HuH-7.5 (cell line): ENCODE results near the gene MRTFA.
A peak's percentile ranks its signal among the peaks of the same experiment; 100 is the strongest.
"Not testable (repeated sequence)": the region's sequence is repeated elsewhere in the genome, so short reads cannot be mapped to it uniquely, and the experiment has no call there.

Experiments used
- DNase-seq: peaks from one replicate; pipeline ENCODE4 v3.0.0; 2011; ENCODE audit warnings: low spot score

Gene MRTFA

GRCh38 chr22:40521046-40521445, 115.5 kb downstream of the MRTFA start:
- DNase-seq = no peak

GRCh38 chr22:40520562-40520961, 116.0 kb downstream of the MRTFA start:
- DNase-seq = no peak

- no peak for DNase-seq
These were observed 116.6 kb downstream of the MRTFA start for GRCh38 chr22:40519948-40520331.

- no peak for DNase-seq
These were observed 117.1 kb downstream of the MRTFA start for GRCh38 chr22:40519284-40519947.

GRCh38 chr22:40518840-40519239, 117.7 kb downstream of the MRTFA start:
- no peak for DNase-seq

GRCh38 chr22:40517631-40518030, 118.9 kb downstream of the MRTFA start:
- no peak for DNase-seq

GRCh38 chr22:40516416-40516815, 120.1 kb downstream of the MRTFA start:
- no peak for DNase-seq

- DNase-seq = no peak
These were observed 123.9 kb downstream of the MRTFA start for GRCh38 chr22:40512426-40513136.

GRCh38 chr22:40511604-40512003, 124.9 kb downstream of the MRTFA start:
- DNase-seq = no peak

- no peak for DNase-seq
These were observed 125.7 kb downstream of the MRTFA start for GRCh38 chr22:40510631-40511364.

- no peak for DNase-seq
These were observed 127.0 kb downstream of the MRTFA start for GRCh38 chr22:40509401-40510134.

- DNase-seq = not testable (repeated sequence)
These were observed 128.5 kb downstream of the MRTFA start for GRCh38 chr22:40508046-40508445.

GRCh38 chr22:40507491-40507890, 129.0 kb downstream of the MRTFA start:
- no peak for DNase-seq

GRCh38 chr22:40506762-40507161, 129.8 kb downstream of the MRTFA start:
- DNase-seq = no peak

GRCh38 chr22:40504285-40505249, 132.0 kb downstream of the MRTFA start:
- DNase-seq = no peak

GRCh38 chr22:40502919-40503318, 133.6 kb downstream of the MRTFA start:
- DNase-seq = no peak

GRCh38 chr22:40500465-40500786, 136.1 kb downstream of the MRTFA start:
- DNase-seq = not testable (repeated sequence)

GRCh38 chr22:40499209-40499623, 137.3 kb downstream of the MRTFA start:
- DNase-seq = no peak

GRCh38 chr22:40498420-40499208, 137.9 kb downstream of the MRTFA start:
- DNase-seq = peak; percentile 29

GRCh38 chr22:40493441-40493840, 143.1 kb downstream of the MRTFA start:
- no peak for DNase-seq
